Measurements from ENCODE around the gene HSD17B1. TPM values are rescaled to one million over a fixed set of nuclear protein-coding genes. Genes with fewer than 3 reads are reported as not detected.
"Not testable (repeated sequence)": the region's sequence is repeated elsewhere in the genome, so short reads cannot be mapped to it uniquely, and the experiment has no call there.

The HSD17B1 gene
- 4.1 TPM for total RNA-seq (ENCODE audit: unreplicated experiment)
- long read RNA-seq, partial matches to known transcripts = 1 of 3 reads
- long read RNA-seq, other reads (novel, unspliced or antisense) = 2 of 3 reads

GRCh38 chr17:42552736-42553135 is at the start of gene HSD17B1:
HSD17B1 (plus strand) TSS chr17:42552923; CDS start chr17:42552934, 11 bp downstream.
- H3K4me3 Mint-ChIP-seq (ENCODE audit: unreplicated experiment) = peak within 1 kb of the TSS; percentile 90
- DNase-seq; H3K27me3 Mint-ChIP-seq (ENCODE audit: unreplicated experiment); H3K36me3 Mint-ChIP-seq (ENCODE audit: unreplicated experiment); H3K9me3 Mint-ChIP-seq (ENCODE audit: unreplicated experiment): not testable (repeated sequence)
- peaks cover 18% of the 10 kb centered on the region for H3K4me1 Mint-ChIP-seq (ENCODE audit: low read depth, unreplicated experiment)
- peak within 1 kb of the TSS; percentile 83 for H3K27ac Mint-ChIP-seq (ENCODE audit: unreplicated experiment)

GRCh38 chr17:42502926-42503325 is 49.8 kb upstream of the HSD17B1 start:
- TF ChIP-seq CTCF (IDR thresholded peaks at IDR 0.05; ENCODE audit: partially characterized antibody, unreplicated experiment) = no peak

GRCh38 chr17:42507671-42508070 is 45.1 kb upstream of the HSD17B1 start:
- Mint-ChIP-seq H3K4me1 (ENCODE audit: low read depth, unreplicated experiment) (no peaks in the 10 kb centered on the region), H3K4me3 (ENCODE audit: unreplicated experiment) (no peak overlapping the region), H3K27me3 (ENCODE audit: unreplicated experiment) (no peaks in the 10 kb centered on the region), H3K9me3 (ENCODE audit: unreplicated experiment) (peaks cover 9% of the 10 kb centered on the region), H3K36me3 (ENCODE audit: unreplicated experiment) (peaks cover 19% of the 10 kb centered on the region), H3K27ac (ENCODE audit: unreplicated experiment) (no peak overlapping the region)
- no peak for DNase-seq
- TF ChIP-seq CTCF (IDR thresholded peaks at IDR 0.05; ENCODE audit: partially characterized antibody, unreplicated experiment) = no peak

More at GRCh38 chr17:42502926-42503325, 49.8 kb upstream of the HSD17B1 start:
- no peaks in the 10 kb centered on the region for H3K27me3 Mint-ChIP-seq (ENCODE audit: unreplicated experiment)
- peaks cover 5% of the 10 kb centered on the region for H3K36me3 Mint-ChIP-seq (ENCODE audit: unreplicated experiment)
- no peak for DNase-seq
- H3K9me3 Mint-ChIP-seq (ENCODE audit: unreplicated experiment) = no peaks in the 10 kb centered on the region
- no peak overlapping the region for H3K27ac Mint-ChIP-seq (ENCODE audit: unreplicated experiment)
- H3K4me3 Mint-ChIP-seq (ENCODE audit: unreplicated experiment) = no peak overlapping the region
- no peaks in the 10 kb centered on the region for H3K4me1 Mint-ChIP-seq (ENCODE audit: low read depth, unreplicated experiment)

- DNase-seq = no peak
- TF ChIP-seq CTCF (IDR thresholded peaks at IDR 0.05; ENCODE audit: partially characterized antibody, unreplicated experiment) = no peak
- Mint-ChIP-seq H3K4me3 (ENCODE audit: unreplicated experiment) (no peak overlapping the region), H3K36me3 (ENCODE audit: unreplicated experiment) (peaks cover 19% of the 10 kb centered on the region), H3K27me3 (ENCODE audit: unreplicated experiment) (no peaks in the 10 kb centered on the region), H3K27ac (ENCODE audit: unreplicated experiment) (no peak overlapping the region), H3K4me1 (ENCODE audit: low read depth, unreplicated experiment) (no peaks in the 10 kb centered on the region), H3K9me3 (ENCODE audit: unreplicated experiment) (peaks cover 9% of the 10 kb centered on the region)
These were observed 44.1 kb upstream of the HSD17B1 start for GRCh38 chr17:42508426-42509165.

GRCh38 chr17:42509409-42509808 is 43.3 kb upstream of the HSD17B1 start:
- Mint-ChIP-seq H3K27me3 (ENCODE audit: unreplicated experiment) (no peaks in the 10 kb centered on the region), H3K9me3 (ENCODE audit: unreplicated experiment) (peaks cover 9% of the 10 kb centered on the region), H3K4me3 (ENCODE audit: unreplicated experiment) (no peak overlapping the region), H3K4me1 (ENCODE audit: low read depth, unreplicated experiment) (no peaks in the 10 kb centered on the region), H3K27ac (ENCODE audit: unreplicated experiment) (no peak overlapping the region), H3K36me3 (ENCODE audit: unreplicated experiment) (peaks cover 19% of the 10 kb centered on the region)
- DNase-seq = no peak
- no peak for TF ChIP-seq CTCF (IDR thresholded peaks at IDR 0.05; ENCODE audit: partially characterized antibody, unreplicated experiment)

Data from glutamatergic neuron (in vitro differentiated cells).